HG03159 (cell line): ENCODE measurements around the gene TET1.
"Not testable (repeated sequence)": the region's sequence is repeated elsewhere in the genome, so short reads cannot be mapped to it uniquely, and the experiment has no call there.

Experiments
- ATAC-seq: cut with Tn5 transposase; IDR thresholded peaks from one replicate; pipeline ENCODE4 v1.9.1; 2021; ENCODE audit warnings: mild to moderate bottlenecking, moderate library complexity; ENCODE audit not compliant: unreplicated experiment

TET1 gene

GRCh38 chr10:68696018-68696417, 135.9 kb downstream of the TET1 start:
- no peak for ATAC-seq

GRCh38 chr10:68697106-68697505, 137.0 kb downstream of the TET1 start:
- no peak for ATAC-seq

DNA sequence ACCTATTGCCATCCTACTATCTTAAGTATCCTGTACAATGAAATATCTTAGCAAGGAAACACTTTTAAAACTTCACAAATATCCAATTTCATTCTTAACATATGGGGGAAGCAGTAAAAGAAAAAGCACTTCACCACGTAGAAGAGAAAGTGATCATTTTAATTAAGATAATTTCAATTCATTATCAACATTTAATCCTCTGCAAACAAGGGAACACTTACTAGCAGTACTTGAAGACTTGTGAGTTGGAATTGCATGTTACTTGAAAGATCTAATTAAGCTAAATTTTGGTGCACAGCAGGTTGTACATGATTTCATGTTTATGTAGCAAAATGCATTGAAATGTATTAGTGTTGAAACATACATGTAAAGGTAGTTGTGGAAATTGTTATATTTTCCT, 140.1 kb downstream of the TET1 start:
- ATAC-seq, result no peak

- ATAC-seq, result no peak
Measured at GRCh38 chr10:68705548-68705947, 145.4 kb downstream of the TET1 start.

DNA sequence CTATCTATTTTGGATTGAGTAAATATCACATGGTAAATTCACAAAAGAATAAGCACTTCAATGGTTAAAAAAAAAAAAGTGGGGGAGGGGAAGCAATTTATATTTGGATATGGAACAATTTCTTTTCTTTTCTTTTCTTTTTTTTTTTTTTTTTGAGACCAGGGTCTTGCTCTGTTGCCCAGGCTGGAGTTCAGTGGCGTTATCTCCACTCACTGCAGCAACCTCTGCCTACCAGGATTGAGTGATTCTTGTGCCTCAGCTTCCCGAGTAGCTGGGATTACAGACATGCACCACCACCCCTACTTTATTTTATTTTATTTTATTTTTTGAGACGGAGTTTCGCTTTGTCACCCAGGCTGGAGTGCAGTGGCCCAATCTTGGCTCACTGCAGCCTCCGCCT, 148.8 kb downstream of the TET1 start:
- not testable (repeated sequence) for ATAC-seq

DNA sequence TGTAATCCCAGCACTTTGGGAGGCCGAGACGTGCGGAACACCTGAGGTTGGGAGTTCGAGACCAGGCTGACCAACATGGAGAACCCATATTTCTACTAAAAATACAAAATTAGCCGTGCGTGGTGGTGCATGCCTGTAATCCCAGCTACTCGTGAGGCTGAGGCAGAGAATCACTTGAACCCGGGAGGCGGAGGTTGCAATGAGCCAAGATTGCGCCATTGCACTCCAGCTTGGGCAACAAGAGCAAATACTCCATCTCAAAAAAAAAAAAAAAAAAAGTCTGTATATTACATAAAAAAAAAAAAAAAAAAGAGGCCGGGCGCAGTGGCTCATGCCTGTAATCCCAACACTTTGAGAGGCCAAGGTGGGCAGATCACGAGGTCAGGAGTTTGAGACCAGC, 152.9 kb downstream of the TET1 start:
- ATAC-seq, result not testable (repeated sequence)

GRCh38 chr10:68717435-68717834, 157.3 kb downstream of the TET1 start:
- no peak for ATAC-seq

GRCh38 chr10:68720793-68721672, 160.9 kb downstream of the TET1 start, which contains the start of gene CCAR1:
TSS of gene CCAR1 (plus strand) at chr10:68721239. CDS start at chr10:68722505, 1,266 bp downstream.
- peak; percentile 99 for ATAC-seq

- ATAC-seq, result peak; percentile 23
Measured at GRCh38 chr10:68721673-68722335, 161.7 kb downstream of the TET1 start.

- no peak for ATAC-seq
Measured at GRCh38 chr10:68725016-68725415, 164.9 kb downstream of the TET1 start.

DNA sequence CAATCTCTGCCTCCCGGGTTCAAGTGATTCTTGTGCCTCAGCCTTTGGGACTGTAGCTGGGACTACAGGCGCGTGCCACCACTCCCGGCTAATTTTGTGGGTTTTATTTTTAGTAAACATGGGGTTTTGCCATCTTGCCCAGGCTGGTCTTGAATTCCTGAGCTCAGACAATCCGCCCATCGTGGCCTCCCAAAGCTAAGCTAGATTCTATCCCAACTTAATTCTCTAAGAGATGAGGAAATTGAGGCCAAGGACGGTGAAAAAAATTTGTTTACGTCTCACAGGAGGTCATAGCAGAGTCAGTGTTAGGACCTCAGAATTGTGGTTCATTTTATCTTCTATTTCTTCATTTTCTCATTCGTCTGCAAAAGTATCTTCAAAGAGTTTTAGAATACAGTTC, 167.0 kb downstream of the TET1 start:
- ATAC-seq, result no peak

DNA sequence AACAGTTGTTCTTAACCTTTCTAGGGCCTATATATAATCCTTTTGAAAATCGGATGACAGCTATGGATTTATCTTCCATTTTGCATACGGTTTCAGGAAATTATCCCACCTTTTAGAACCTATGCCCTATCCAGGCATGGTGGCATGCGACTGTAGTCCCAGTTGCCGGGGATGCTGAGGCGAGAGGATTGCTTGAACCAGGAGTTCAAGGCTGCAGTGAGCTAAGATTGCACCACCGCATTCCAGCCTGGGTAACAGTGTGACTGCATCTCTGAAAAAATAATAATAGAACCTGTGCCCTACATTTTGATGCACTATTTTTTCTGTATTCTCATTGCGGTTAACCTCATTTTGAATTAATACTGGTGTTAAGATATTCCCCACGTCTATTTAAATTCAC, 172.5 kb downstream of the TET1 start:
- no peak for ATAC-seq

DNA sequence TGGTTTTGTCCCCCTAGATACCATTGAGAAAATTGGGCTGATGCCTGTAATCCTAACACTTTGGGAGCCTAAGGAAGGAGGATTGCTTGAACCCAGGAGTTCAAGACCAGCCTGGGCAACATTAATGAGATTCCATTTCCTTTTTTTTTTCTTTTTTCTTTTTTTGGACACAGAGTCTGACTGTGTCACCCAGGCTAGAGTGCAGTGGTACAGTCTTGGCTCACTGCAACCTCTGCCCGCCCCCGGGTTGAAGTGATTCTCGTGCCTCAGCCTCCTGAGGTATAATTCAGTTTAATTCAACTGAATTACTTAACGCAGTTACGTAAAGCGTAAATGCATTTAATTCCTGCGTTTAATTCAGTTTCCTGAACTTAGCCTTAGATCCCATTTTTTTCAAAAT, 174.2 kb downstream of the TET1 start:
- no peak for ATAC-seq

DNA sequence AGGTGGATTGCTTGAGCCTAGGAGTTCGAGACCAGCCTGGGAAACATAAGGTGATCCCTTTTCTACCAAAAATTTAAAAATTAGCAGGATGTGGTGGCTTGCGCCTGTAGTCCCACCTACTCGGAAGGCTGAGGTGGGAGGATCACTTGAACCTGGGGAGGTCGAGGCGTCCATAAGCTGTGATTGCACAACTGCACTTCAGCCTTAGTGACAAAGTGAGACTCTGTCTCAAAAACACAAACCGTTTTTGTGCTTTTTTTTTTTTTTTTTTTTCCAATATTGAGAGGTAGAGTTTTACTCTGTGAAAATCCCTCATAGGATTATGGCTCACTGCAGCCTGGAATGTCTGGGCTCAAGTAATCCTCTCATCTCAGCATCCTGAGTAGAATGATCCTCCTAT, 175.0 kb downstream of the TET1 start:
- no peak for ATAC-seq

GRCh38 chr10:68735739-68736138, 175.6 kb downstream of the TET1 start:
- not testable (repeated sequence) for ATAC-seq

GRCh38 chr10:68740676-68741075, 180.5 kb downstream of the TET1 start:
- ATAC-seq, result not testable (repeated sequence)

DNA sequence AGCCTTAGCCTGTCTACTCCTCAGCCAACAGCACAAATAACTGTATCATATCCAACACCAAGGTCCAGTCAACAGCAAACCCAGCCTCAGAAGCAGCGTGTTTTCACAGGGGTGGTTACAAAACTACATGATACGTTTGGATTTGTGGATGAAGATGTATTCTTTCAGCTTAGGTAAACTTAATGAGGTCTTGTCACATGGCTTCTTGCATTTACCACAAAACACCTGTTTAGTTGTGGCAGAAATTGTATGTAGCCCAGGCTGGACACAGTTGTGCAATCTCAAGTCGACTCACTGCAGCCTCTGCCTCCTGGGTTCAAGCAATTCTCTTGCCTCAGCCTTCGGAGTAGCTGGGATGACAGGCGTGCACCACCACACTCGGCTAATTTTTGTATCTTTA, 182.3 kb downstream of the TET1 start:
- no peak for ATAC-seq
